ENCODE results near the gene RIT2.

- TF ChIP-seq, protein P1, sequence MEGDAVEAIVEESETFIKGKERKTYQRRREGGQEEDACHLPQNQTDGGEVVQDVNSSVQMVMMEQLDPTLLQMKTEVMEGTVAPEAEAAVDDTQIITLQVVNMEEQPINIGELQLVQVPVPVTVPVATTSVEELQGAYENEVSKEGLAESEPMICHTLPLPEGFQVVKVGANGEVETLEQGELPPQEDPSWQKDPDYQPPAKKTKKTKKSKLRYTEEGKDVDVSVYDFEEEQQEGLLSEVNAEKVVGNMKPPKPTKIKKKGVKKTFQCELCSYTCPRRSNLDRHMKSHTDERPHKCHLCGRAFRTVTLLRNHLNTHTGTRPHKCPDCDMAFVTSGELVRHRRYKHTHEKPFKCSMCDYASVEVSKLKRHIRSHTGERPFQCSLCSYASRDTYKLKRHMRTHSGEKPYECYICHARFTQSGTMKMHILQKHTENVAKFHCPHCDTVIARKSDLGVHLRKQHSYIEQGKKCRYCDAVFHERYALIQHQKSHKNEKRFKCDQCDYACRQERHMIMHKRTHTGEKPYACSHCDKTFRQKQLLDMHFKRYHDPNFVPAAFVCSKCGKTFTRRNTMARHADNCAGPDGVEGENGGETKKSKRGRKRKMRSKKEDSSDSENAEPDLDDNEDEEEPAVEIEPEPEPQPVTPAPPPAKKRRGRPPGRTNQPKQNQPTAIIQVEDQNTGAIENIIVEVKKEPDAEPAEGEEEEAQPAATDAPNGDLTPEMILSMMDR (IDR thresholded peaks at IDR 0.05): no peak
- no peak for TF ChIP-seq EZH2 (IDR thresholded peaks at IDR 0.05)
These were observed 403.4 kb downstream of the RIT2 start for GRCh38 chr18:42712065-42712464.
